ENCODE results near the gene APBA2.

DNA sequence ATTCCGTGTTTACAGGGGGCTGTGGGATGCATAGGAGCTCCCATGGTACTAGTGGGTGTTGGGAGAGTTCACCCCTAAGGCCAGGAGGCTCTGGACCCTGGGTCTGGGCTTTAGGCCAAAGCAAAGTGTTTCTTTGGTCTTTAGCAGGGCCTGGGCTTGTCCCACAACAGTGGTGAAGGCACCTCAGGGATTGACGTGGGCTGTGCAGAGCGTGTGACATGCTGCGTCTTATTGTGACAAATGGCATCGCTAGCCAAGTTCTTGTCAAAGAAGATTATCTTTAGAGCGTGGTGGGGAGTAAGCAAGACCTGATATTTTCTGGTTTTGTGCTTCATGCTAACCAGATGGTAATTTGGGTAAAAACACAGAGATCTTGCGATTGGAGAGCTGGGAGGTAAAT is 170.1 kb downstream of the APBA2 start:
- no peak for TF ChIP-seq CTCF (IDR thresholded peaks at IDR 0.05)
- no peak for TF ChIP-seq POLR2A (IDR thresholded peaks at IDR 0.05)
